Upper lobe of right lung (tissue), 1 donor: ENCODE data around the gene WNT7A. TPM values are rescaled to one million over a fixed set of nuclear protein-coding genes. Genes with fewer than 3 reads are reported as not detected.

Source experiments
- ATAC-seq: fragments of 200-7000 bp; cut with Tn5 transposase; one replicate; pipeline ENCODE4 v1.9.1; 2020; ENCODE audit warnings: mild to moderate bottlenecking, moderate library complexity
- DNase-seq: peaks from one replicate; pipeline ENCODE4 v3.0.0-alpha.2; 2020
- H3K27ac ChIP-seq: fragments of 200-600 bp; one replicate; pipeline ENCODE4 v1.8.0; 2022
- H3K27me3 ChIP-seq: fragments of 200-600 bp; one replicate; pipeline ENCODE4 v1.8.0; 2022; ENCODE audit warnings: mild to moderate bottlenecking
- H3K36me3 ChIP-seq: fragments of 200-600 bp; one replicate; pipeline ENCODE4 v1.8.0; 2022
- H3K4me1 ChIP-seq: fragments of 200-600 bp; one replicate; pipeline ENCODE4 v1.8.0; 2022
- H3K4me3 ChIP-seq: fragments of 200-600 bp; one replicate; pipeline ENCODE4 v1.8.0; 2022; ENCODE audit warnings: mild to moderate bottlenecking
- H3K9me3 ChIP-seq: fragments of 200-600 bp; one replicate; pipeline ENCODE4 v1.8.0; 2022
- intact Hi-C: fragments of 100-400 bp; cut with DNase I; formaldehyde crosslinking; loops from one replicate; pipeline ENCODE4 v1.11.0; 2022
- total RNA-seq: library from RNA; stranded (reverse); fragmentation: NEBNext Ultra II Directional; extraction: Animal tissue kit (Norgen Biotek cat#: 25700); gene quantifications from one replicate; pipeline ENCODE4 v1.2.1, GENCODE V29; 2021
- TF ChIP-seq, protein P1 (sequence below): fragments of 200-600 bp; IDR thresholded peaks from one replicate; pipeline ENCODE4 v1.8.0; 2022; ENCODE audit warnings: antibody characterized with exemption
- donor health status: DM: no; HTN: yes; CAD: no; lungs with severe emphysema.

The WNT7A gene
- total RNA-seq, 1 donor from 2014 or later = 6.6 TPM

DNA sequence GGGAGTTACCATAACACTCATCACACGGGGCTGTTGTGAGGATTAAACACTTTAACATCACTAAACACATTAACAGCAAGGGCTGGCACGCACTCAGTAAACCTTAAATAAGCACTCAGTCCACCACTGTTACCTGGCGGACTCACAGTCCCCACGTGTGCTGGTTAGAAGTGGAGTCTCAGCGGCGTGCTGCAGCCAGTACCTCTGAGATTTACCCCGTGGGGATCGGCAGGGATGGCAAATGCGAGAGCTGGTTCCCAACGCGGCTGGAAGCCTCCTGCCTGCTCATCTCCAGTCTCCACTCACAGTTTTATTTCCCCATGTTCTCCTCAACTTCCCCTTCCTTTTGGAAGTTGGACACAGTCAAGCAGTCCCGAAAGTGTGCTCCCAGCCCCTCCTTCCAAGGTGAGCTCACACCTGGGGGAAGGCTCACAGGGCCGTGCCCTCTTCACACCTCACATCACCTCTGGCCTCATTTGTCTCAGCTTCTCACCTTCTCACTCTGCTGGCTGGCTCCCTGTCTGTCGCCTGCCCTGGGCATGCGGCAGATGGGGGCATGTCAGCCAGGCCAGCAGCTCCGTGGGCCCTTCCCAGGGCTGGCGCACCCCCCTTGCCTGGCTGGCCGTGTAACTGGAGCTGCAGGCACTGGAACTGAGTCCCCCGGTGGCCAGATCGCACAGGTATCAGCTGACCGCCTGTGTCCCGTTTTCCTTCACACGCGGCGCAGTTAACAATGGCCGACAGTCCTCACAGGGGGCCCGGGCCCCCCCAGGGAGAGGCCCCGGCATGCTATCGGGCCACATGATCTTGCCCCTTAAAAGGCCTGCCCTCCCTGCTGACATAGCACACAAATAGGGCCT is 87.1 kb downstream of the WNT7A start:
- TF ChIP-seq, protein P1, sequence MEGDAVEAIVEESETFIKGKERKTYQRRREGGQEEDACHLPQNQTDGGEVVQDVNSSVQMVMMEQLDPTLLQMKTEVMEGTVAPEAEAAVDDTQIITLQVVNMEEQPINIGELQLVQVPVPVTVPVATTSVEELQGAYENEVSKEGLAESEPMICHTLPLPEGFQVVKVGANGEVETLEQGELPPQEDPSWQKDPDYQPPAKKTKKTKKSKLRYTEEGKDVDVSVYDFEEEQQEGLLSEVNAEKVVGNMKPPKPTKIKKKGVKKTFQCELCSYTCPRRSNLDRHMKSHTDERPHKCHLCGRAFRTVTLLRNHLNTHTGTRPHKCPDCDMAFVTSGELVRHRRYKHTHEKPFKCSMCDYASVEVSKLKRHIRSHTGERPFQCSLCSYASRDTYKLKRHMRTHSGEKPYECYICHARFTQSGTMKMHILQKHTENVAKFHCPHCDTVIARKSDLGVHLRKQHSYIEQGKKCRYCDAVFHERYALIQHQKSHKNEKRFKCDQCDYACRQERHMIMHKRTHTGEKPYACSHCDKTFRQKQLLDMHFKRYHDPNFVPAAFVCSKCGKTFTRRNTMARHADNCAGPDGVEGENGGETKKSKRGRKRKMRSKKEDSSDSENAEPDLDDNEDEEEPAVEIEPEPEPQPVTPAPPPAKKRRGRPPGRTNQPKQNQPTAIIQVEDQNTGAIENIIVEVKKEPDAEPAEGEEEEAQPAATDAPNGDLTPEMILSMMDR = no peak

GRCh38 chr3:13792051-13792490 is 87.8 kb downstream of the WNT7A start:
- ATAC-seq = no peak

More for the DNA sequence above, 87.1 kb downstream of the WNT7A start:
- Histone ChIP-seq H3K36me3 (no peaks in the 10 kb centered on the region), H3K27ac (no peak overlapping the region), H3K27me3 (peaks cover 4% of the 10 kb centered on the region), H3K4me3 (no peak overlapping the region), H3K4me1 (no peaks in the 10 kb centered on the region), H3K9me3 (no peaks in the 10 kb centered on the region)
- intact Hi-C loops = no loop called here
- ATAC-seq (peak; percentile 26), DNase-seq (no peak)

GRCh38 chr3:13791198-13792050 is 88.4 kb downstream of the WNT7A start:
- Histone ChIP-seq H3K9me3 (no peaks in the 10 kb centered on the region), H3K36me3 (no peaks in the 10 kb centered on the region), H3K27me3 (peaks cover 4% of the 10 kb centered on the region), H3K27ac (no peak overlapping the region), H3K4me1 (no peaks in the 10 kb centered on the region), H3K4me3 (no peak overlapping the region)
- intact Hi-C loops = no loop called here
- TF ChIP-seq, protein P1 = no peak
- ATAC-seq = no peak
- peak; percentile 44 for DNase-seq

More at GRCh38 chr3:13792051-13792490, 87.8 kb downstream of the WNT7A start:
- peaks cover 4% of the 10 kb centered on the region for H3K27me3 ChIP-seq
- intact Hi-C loops = no loop called here
- no peak overlapping the region for H3K4me3 ChIP-seq
- DNase-seq = no peak
- H3K27ac ChIP-seq = no peak overlapping the region
- TF ChIP-seq, protein P1 = no peak
- H3K9me3 ChIP-seq = no peaks in the 10 kb centered on the region
- H3K4me1 ChIP-seq = no peaks in the 10 kb centered on the region
- no peaks in the 10 kb centered on the region for H3K36me3 ChIP-seq

DNA sequence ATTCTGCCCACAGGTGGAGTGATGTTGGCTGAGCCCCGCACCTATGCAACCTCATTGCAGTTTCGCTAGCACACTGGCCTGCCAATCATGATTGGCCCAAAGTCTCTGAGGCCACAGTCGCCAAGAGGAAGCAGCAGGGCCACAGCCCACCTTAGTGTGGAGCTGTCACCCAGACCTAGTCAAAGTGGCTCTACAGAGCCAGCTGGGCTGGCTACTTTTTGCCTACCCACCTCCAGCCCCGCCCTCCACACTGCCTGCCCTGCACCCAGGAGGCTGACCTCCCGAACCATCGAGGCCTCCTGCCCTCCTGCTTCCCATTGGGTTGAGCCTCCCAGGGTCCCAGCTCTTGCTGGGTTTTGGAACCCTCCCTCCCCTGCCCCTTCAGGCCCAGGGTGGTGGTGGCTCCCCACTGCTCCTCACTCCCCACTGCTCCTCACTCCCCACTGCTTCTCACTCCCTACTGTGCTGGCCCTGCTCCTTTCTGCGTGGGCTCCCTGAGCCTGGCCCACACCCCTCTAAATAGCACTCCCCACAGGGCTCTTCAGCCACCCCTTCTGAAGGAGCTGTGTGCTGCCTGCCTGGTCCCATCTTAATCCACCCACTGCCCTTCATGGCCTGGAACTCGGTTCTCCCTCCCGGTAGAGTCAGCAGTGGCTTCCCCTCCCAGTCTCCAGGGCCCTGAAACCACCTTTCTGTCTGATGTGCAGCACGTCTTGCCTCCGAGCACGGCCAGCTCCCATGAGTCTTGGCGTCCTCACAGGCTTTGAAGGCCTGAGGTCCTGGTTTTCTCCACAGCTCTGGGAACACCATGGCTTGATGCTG is 89.3 kb downstream of the WNT7A start:
- Histone ChIP-seq H3K36me3 (no peaks in the 10 kb centered on the region), H3K27ac (no peak overlapping the region), H3K4me3 (no peak overlapping the region), H3K9me3 (no peaks in the 10 kb centered on the region), H3K27me3 (peaks cover 4% of the 10 kb centered on the region), H3K4me1 (no peaks in the 10 kb centered on the region)
- ATAC-seq = no peak
- DNase-seq = peak; percentile 51
- intact Hi-C loops = no loop called here
- TF ChIP-seq, protein P1 = no peak
